Gastroesophageal sphincter (tissue), 4 donors: Measurements from ENCODE around the gene CDH23. TPM values are rescaled to one million over a fixed set of nuclear protein-coding genes. Genes with fewer than 3 reads are reported as not detected.

Experiments
- ATAC-seq: fragments of 150-250 bp; one replicate; pipeline ENCODE4 v1.9.1; 2016; ENCODE audit warnings: mild to moderate bottlenecking, moderate library complexity
- H3K27ac ChIP-seq, 4 donors: fragments of 200-600 bp; sonication (generic) in 3 of 4; 1 replicate in 3 of 4; 2 replicates in 1 of 4; pipeline ENCODE4 v1.5.1; 2016 to 2019
- H3K27me3 ChIP-seq: fragments of 200-600 bp; sonication (generic); one replicate; pipeline ENCODE4 v1.5.1; 2019
- H3K36me3 ChIP-seq, 2 donors: fragments of 200-600 bp; sonication (generic); one replicate each; pipeline ENCODE4 v1.5.1; 2019; ENCODE audit warnings: control low read depth in 1 of 2
- H3K4me1 ChIP-seq, 3 donors: fragments of 200-600 bp; sonication (generic); 1 replicate in 2 of 3; 2 replicates in 1 of 3; pipeline ENCODE4 v1.5.1; 2016 to 2019; ENCODE audit warnings: control low read depth in 2 of 3
- H3K4me3 ChIP-seq, 2 donors: fragments of 200-600 bp; sonication (generic); one replicate each; pipeline ENCODE4 v1.5.1; 2019; ENCODE audit warnings: mild to moderate bottlenecking in 1 of 2, moderate library complexity in 1 of 2
- H3K9me3 ChIP-seq, 3 donors: fragments of 200-600 bp; sonication (generic); one replicate each; pipeline ENCODE4 v1.5.1; 2017 to 2019; ENCODE audit warnings: control low read depth in 2 of 3
- CTCF ChIP-seq, 4 experiments: fragments of 200-600 bp in 2 of 4; fragments of 450-650 bp in 2 of 4; sonication (generic) in 1 of 4; IDR thresholded peaks; one replicate each; pipeline ENCODE4 v1.5.1; 2017 to 2019; ENCODE audit warnings: antibody characterized with exemption in 4 of 4, mild to moderate bottlenecking in 2 of 4, moderate library complexity in 2 of 4
- EP300 ChIP-seq: sonication (generic); formaldehyde crosslinking; IDR thresholded peaks from one replicate; pipeline ENCODE4 v1.6.1; 2017; ENCODE audit warnings: antibody characterized with exemption, mild to moderate bottlenecking
- POLR2A ChIP-seq, 2 donors: fragments of 450-650 bp; IDR thresholded peaks; one replicate each; pipeline ENCODE4 v1.6.1; 2017; ENCODE audit warnings: antibody characterized with exemption in 2 of 2, mild to moderate bottlenecking in 2 of 2, moderate library complexity in 1 of 2
- POLR2AphosphoS5 ChIP-seq: sonication (generic); formaldehyde crosslinking; IDR thresholded peaks from one replicate; pipeline ENCODE4 v1.6.1; 2017; ENCODE audit warnings: antibody characterized with exemption
- WGBS, 2 donors: methylation state at CpG; one replicate each; pipeline ENCODE4 v1.1.5; 2018; ENCODE audit warnings: low coverage in 1 of 2; 5-methylcytosine and 5-hydroxymethylcytosine counted together
- total RNA-seq, 4 donors: library from RNA; depleted of rRNA; stranded (reverse); fragments of >200 nt; gene quantifications; one replicate each; pipeline ENCODE4 v1.1.0, GENCODE V29; 2016

The CDH23 gene
- total RNA-seq, 4 donors from 2014 or later, result 5.1 to 33.5 (median 16.2) TPM

- Histone ChIP-seq H3K4me3 (no peak overlapping the region), H3K27ac (no peak overlapping the region), H3K4me1 (peaks cover 0 to 19% (median 0%) of the 10 kb centered on the region in 3 donors), H3K9me3 (no peaks in the 10 kb centered on the region), H3K27me3 (no peaks in the 10 kb centered on the region), H3K36me3 (no peaks in the 10 kb centered on the region)
- no peak for ATAC-seq
- TF ChIP-seq EP300 (no peak), CTCF (IDR thresholded peaks at IDR 0.05) (no peak), POLR2AphosphoS5 (no peak), POLR2A (IDR thresholded peaks at IDR 0.05) (no peak)
- 77% methylated on average over 8 of the region's 13 CpGs; no CpG with 5 or more reads in 1 of the 2 donors for WGBS, 2 donors
Observed at GRCh38 chr10:71646592-71647292, 250.0 kb downstream of the CDH23 start.

GRCh38 chr10:71647526-71648253 is 251.0 kb downstream of the CDH23 start:
- 43 to 51% methylated on average over 9 to 13 of the region's 14 CpGs for WGBS, 2 donors
- no peaks in the 10 kb centered on the region for H3K27me3 ChIP-seq

DNA sequence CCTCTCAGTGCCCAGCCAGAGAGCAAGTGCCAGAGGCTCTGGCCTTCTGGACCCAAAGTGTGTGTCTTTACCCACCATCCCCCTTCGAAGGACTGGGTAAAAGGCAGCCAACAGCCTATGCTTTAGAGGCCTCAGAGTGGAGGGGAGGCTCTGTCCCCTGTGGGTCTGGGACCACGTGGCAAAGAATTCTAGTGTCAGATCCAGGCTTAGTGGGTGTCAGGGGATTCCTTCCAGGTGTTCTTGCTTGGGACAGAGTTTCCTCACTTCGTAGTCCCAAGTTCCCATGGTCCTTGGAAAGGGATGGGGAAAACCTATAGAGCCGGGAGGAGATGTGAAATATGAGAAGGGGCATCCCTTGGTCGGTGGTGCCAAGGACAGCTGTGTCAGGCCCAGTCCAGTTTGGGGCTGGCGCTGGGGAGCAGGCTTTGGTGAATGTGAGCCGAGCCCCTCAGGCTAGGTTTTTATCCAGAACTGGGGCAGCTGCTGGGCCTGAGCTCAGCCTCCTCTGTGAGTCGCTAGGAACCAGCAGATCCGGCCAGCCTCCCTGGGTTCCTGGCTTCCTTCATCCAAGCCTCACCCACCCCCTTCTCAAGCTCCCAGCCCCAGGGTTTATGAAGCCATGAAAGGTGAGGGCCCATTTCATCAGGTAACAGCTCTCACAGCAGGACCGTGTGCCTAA is 251.7 kb downstream of the CDH23 start:
- Histone ChIP-seq H3K36me3 (no peaks in the 10 kb centered on the region), H3K4me1 (peaks cover 0 to 19% (median 0%) of the 10 kb centered on the region in 3 donors), H3K27me3 (no peaks in the 10 kb centered on the region), H3K9me3 (no peaks in the 10 kb centered on the region), H3K27ac (no peak overlapping the region), H3K4me3 (no peak overlapping the region)
- ATAC-seq, result no peak
- TF ChIP-seq CTCF (IDR thresholded peaks at IDR 0.05), result no peak
- no peak for TF ChIP-seq POLR2AphosphoS5
- no peak for TF ChIP-seq EP300
- TF ChIP-seq POLR2A (IDR thresholded peaks at IDR 0.05), result no peak
- 71% methylated on average over 2 of the region's 10 CpGs; no CpG with 5 or more reads in 1 of the 2 donors for WGBS, 2 donors

More at GRCh38 chr10:71647526-71648253, 251.0 kb downstream of the CDH23 start:
- peak; percentile 21 for ATAC-seq
- Histone ChIP-seq H3K4me3 (no peak overlapping the region), H3K36me3 (no peaks in the 10 kb centered on the region), H3K27ac (no peak overlapping the region), H3K9me3 (no peaks in the 10 kb centered on the region), H3K4me1 (peaks cover 0 to 19% (median 0%) of the 10 kb centered on the region in 3 donors)
- TF ChIP-seq EP300 (no peak), CTCF (IDR thresholded peaks at IDR 0.05) (peak in 3 of 4 experiments; percentile 35 to 65 (median 53))

GRCh38 chr10:71648933-71649320 is 252.2 kb downstream of the CDH23 start:
- H3K4me3 ChIP-seq, result no peak overlapping the region
- H3K27ac ChIP-seq, result no peak overlapping the region
- ATAC-seq, result no peak
- TF ChIP-seq POLR2A (IDR thresholded peaks at IDR 0.05), result no peak
- no peak for TF ChIP-seq POLR2AphosphoS5
- no peak for TF ChIP-seq CTCF (IDR thresholded peaks at IDR 0.05)
- no peak for TF ChIP-seq EP300
- no peaks in the 10 kb centered on the region for H3K36me3 ChIP-seq
- 86 to 100% methylated on average over 1 to 3 of the region's 7 CpGs for WGBS, 2 donors
- peaks cover 0 to 19% (median 0%) of the 10 kb centered on the region in 3 donors for H3K4me1 ChIP-seq
- H3K27me3 ChIP-seq, result no peaks in the 10 kb centered on the region
- H3K9me3 ChIP-seq, result no peaks in the 10 kb centered on the region
